ENCODE results near the gene RAD23A. TPM values are rescaled to one million over a fixed set of nuclear protein-coding genes. Genes with fewer than 3 reads are reported as not detected.

The RAD23A gene
- total and polyA plus RNA-seq, 10 of the 15 experiments (the other 5 are each of a cell fraction or from before 2014, with no cell fraction given), result 8.8 to 198 (median 119) TPM

- intact Hi-C loops (cut with micrococcal nuclease; ENCODE audit: unreplicated experiment) (no loop called here), in situ Hi-C loops (cut with MboI) (no loop called here)
- Histone ChIP-seq H2AFZ (ENCODE audit: control insufficient read depth, low read depth, low read length) (no peak overlapping the region), H3K9ac (ENCODE audit: control insufficient read depth, insufficient read depth, low read length) (no peak overlapping the region), H3K4me2 (ENCODE audit: control insufficient read depth, insufficient read depth) (no peak overlapping the region), H3K4me1 (ENCODE audit: control insufficient read depth, insufficient read depth, low read length) (no peaks in the 10 kb centered on the region), H3K79me2 (ENCODE audit: control insufficient read depth, insufficient read depth, low read length) (no peaks in the 10 kb centered on the region), H3K27me3 (replicated peaks in 1 of 2; ENCODE audit: control insufficient read depth in 2 of 2, insufficient read depth in 2 of 2, low read length in 1 of 2) (peaks cover 4 to 6% of the 10 kb centered on the region in 2 experiments; a peak in 3 of 4 replicates), H3K36me3 (ENCODE audit: control insufficient read depth in 2 of 2, insufficient read depth in 2 of 2, low read length in 1 of 2) (no peaks in the 10 kb centered on the region), H3K4me3 (no peak overlapping the region), H4K20me1 (ENCODE audit: control insufficient read depth, insufficient read depth) (no peaks in the 10 kb centered on the region), H3K9me3 (replicated peaks; ENCODE audit: control insufficient read depth, insufficient read depth, low read length) (no peaks in the 10 kb centered on the region), H3K27ac (ENCODE audit: control insufficient read depth, insufficient read depth) (no peak overlapping the region)
- ChIA-PET SMC1A (ENCODE audit: uncharacterized antibody, unreplicated experiment) (no interaction called here), RAD21 (ENCODE audit: unreplicated experiment) (no interaction called here), CTCF (interaction anchor here (1.1 kb wide), 1 partner anchor 13 kb away, joined by 3 read pairs; no protein-coding TSS in a partner anchor), POLR2A (no interaction called here)
- no TSS peak for BruUV-seq (replicated peaks)
- FAIRE-seq (no peak), DNase-seq (ENCODE audit: low read depth, low spot score) (no peak), ATAC-seq (no peak)
- 67% methylated on average over 11 of the region's 11 CpGs for WGBS (ENCODE audit: insufficient coverage, insufficient replicate concordance, low lambda C conversion rate, missing lambda C conversion rate)
- TF ChIP-seq ZNF622 (IDR thresholded peaks at IDR 0.05) (no peak), CREB1 (IDR thresholded peaks at IDR 0.05; ENCODE audit: low read depth) (no peak), SMC3 (IDR thresholded peaks at IDR 0.05; ENCODE audit: borderline replicate concordance, low read length) (no peak), HCFC1 (IDR thresholded peaks at IDR 0.05; ENCODE audit: low read length) (no peak), E4F1 (IDR thresholded peaks at IDR 0.05; ENCODE audit: borderline replicate concordance, partially characterized antibody) (no peak), PRDM15 (CRISPR knock-in tag; IDR thresholded peaks at IDR 0.05) (no peak), SPI1 (IDR thresholded peaks at IDR 0.05; ENCODE audit: borderline replicate concordance, insufficient read depth, low read depth, low read length) (no peak), MAX (IDR thresholded peaks at IDR 0.05; ENCODE audit: low read depth, low read length) (no peak), SIN3A (IDR thresholded peaks at IDR 0.05; ENCODE audit: low read depth, low read length) (no peak), RCOR1 (conservative IDR thresholded peaks at IDR 0.05; ENCODE audit: low read depth, low read length) (no peak), STAT1 (conservative IDR thresholded peaks at IDR 0.05) (no peak), E2F8 (IDR thresholded peaks at IDR 0.05; ENCODE audit: low read depth, partially characterized antibody) (no peak), FOXK2 (IDR thresholded peaks at IDR 0.05) (no peak), MLLT1 (IDR thresholded peaks at IDR 0.05) (no peak), ZNF207 (IDR thresholded peaks at IDR 0.05; ENCODE audit: borderline replicate concordance) (no peak)
These were observed 47.1 kb downstream of the RAD23A start for GRCh38 chr19:12992729-12993128.

Measured in GM12878 (cell line).